Measurements from ENCODE around the gene SCAF4. TPM values are rescaled to one million over a fixed set of nuclear protein-coding genes. Genes with fewer than 3 reads are reported as not detected.

The SCAF4 gene
- total and polyA plus RNA-seq, 2 donors (not counting 3 experiments of a cell fraction or from before 2014, with no cell fraction given): 12.2 to 41.2 TPM

GRCh38 chr21:31756787-31757186 is 24.9 kb upstream of the SCAF4 start:
- Histone ChIP-seq H3K9me1 (replicated peaks; ENCODE audit: control insufficient read depth, extremely low read depth, insufficient read depth, low read length) (no peaks in the 10 kb centered on the region), H2AFZ (ENCODE audit: low read depth, low read length) (no peak overlapping the region), H3K4me2 (ENCODE audit: insufficient read depth, low read length) (no peak overlapping the region), H3K36me3 (ENCODE audit: control insufficient read depth in 2 of 2, extremely low read depth in 1 of 2, insufficient read depth in 2 of 2, low read length in 2 of 2) (no peaks in the 10 kb centered on the region), H3K27ac (ENCODE audit: insufficient read depth, low read depth, low read length) (no peak overlapping the region), H3K4me3 (replicated peaks in 1 of 3; ENCODE audit: insufficient read depth in 1 of 3, low read depth in 1 of 3, low read length in 3 of 3) (no peak overlapping the region), H4K20me1 (replicated peaks; ENCODE audit: control insufficient read depth, extremely low read depth, insufficient read depth, low read length) (no peaks in the 10 kb centered on the region), H3K9me3 (replicated peaks; ENCODE audit: control insufficient read depth, insufficient read depth, low read length) (no peaks in the 10 kb centered on the region), H3K4me1 (ENCODE audit: control insufficient read depth, extremely low read depth, insufficient read depth, low read length) (no peaks in the 10 kb centered on the region), H3K27me3 (ENCODE audit: control insufficient read depth in 2 of 2, insufficient read depth in 2 of 2, low read length in 2 of 2) (peaks cover 0 to 3% of the 10 kb centered on the region in 2 experiments), H3K9ac (replicated peaks; ENCODE audit: extremely low read depth, insufficient read depth, low read length) (no peak overlapping the region), H3K79me2 (ENCODE audit: control insufficient read depth, insufficient read depth, low read length) (no peaks in the 10 kb centered on the region)
- TF ChIP-seq MYC (IDR thresholded peaks at IDR 0.05; ENCODE audit: low read depth, low read length): no peak
- CTCF ChIA-PET: no interaction called here
- dilution Hi-C loops (cut with MboI; ENCODE audit: extremely low pct_ligation_motif_present, low sequenced_read_pairs): no loop called here
- BruUV-seq (replicated peaks): no TSS peak
- no peak for DNase-seq (ENCODE audit: low read depth, low spot score)
- POLR2A ChIA-PET: no interaction called here
- no peak for FAIRE-seq
- intact Hi-C loops (cut with micrococcal nuclease): no loop called here

GRCh38 chr21:31755027-31755426 is 23.1 kb upstream of the SCAF4 start:
- BruUV-seq (replicated peaks): no TSS peak
- CTCF ChIA-PET: no interaction called here
- POLR2A ChIA-PET: no interaction called here
- Histone ChIP-seq H3K9me3 (replicated peaks; ENCODE audit: control insufficient read depth, insufficient read depth, low read length) (no peaks in the 10 kb centered on the region), H3K27me3 (ENCODE audit: control insufficient read depth in 2 of 2, insufficient read depth in 2 of 2, low read length in 2 of 2) (peaks cover 0 to 3% of the 10 kb centered on the region in 2 experiments), H3K36me3 (ENCODE audit: control insufficient read depth in 2 of 2, extremely low read depth in 1 of 2, insufficient read depth in 2 of 2, low read length in 2 of 2) (no peaks in the 10 kb centered on the region), H3K9me1 (replicated peaks; ENCODE audit: control insufficient read depth, extremely low read depth, insufficient read depth, low read length) (no peaks in the 10 kb centered on the region), H3K9ac (replicated peaks; ENCODE audit: extremely low read depth, insufficient read depth, low read length) (no peak overlapping the region), H3K4me2 (ENCODE audit: insufficient read depth, low read length) (no peak overlapping the region), H3K27ac (ENCODE audit: insufficient read depth, low read depth, low read length) (no peak overlapping the region), H3K79me2 (ENCODE audit: control insufficient read depth, insufficient read depth, low read length) (no peaks in the 10 kb centered on the region), H3K4me3 (replicated peaks in 1 of 3; ENCODE audit: insufficient read depth in 1 of 3, low read depth in 1 of 3, low read length in 3 of 3) (no peak overlapping the region), H3K4me1 (ENCODE audit: control insufficient read depth, extremely low read depth, insufficient read depth, low read length) (no peaks in the 10 kb centered on the region), H2AFZ (ENCODE audit: low read depth, low read length) (no peak overlapping the region), H4K20me1 (replicated peaks; ENCODE audit: control insufficient read depth, extremely low read depth, insufficient read depth, low read length) (no peaks in the 10 kb centered on the region)
- intact Hi-C loops (cut with micrococcal nuclease) (no loop called here), dilution Hi-C loops (cut with MboI; ENCODE audit: extremely low pct_ligation_motif_present, low sequenced_read_pairs) (no loop called here)
- no peak for DNase-seq (ENCODE audit: low read depth, low spot score)
- FAIRE-seq: no peak
- TF ChIP-seq MAX (IDR thresholded peaks at IDR 0.05; ENCODE audit: insufficient read depth, insufficient read length): no peak
- no peak for TF ChIP-seq POLR2AphosphoS5 (IDR thresholded peaks at IDR 0.05; ENCODE audit: insufficient read depth, low read depth, low read length)
- TF ChIP-seq EZH2 (IDR thresholded peaks at IDR 0.05; ENCODE audit: borderline replicate concordance, low read depth, low read length, severe bottlenecking): no peak
- no peak for TF ChIP-seq GATA2 (IDR thresholded peaks at IDR 0.05; ENCODE audit: insufficient read depth, insufficient read length, low read depth, low read length)
- no peak for TF ChIP-seq MYC (IDR thresholded peaks at IDR 0.05; ENCODE audit: low read depth, low read length)

All from endothelial cell of umbilical vein (primary cell).